Stimulated activated naive CD4-positive, alpha-beta T cell treated with Interleukin-2 at 50 U/mL for 16 hours (primary cell): ENCODE data around the gene USP49.

Experiments used
- DNase-seq: peaks from one replicate; lab custom pipeline; 2025; lab: John Stamatoyannopoulos, UW

USP49 gene

GRCh38 chr6:41874741-41875140 is 20.4 kb downstream of the USP49 start:
- no peak for DNase-seq

DNA sequence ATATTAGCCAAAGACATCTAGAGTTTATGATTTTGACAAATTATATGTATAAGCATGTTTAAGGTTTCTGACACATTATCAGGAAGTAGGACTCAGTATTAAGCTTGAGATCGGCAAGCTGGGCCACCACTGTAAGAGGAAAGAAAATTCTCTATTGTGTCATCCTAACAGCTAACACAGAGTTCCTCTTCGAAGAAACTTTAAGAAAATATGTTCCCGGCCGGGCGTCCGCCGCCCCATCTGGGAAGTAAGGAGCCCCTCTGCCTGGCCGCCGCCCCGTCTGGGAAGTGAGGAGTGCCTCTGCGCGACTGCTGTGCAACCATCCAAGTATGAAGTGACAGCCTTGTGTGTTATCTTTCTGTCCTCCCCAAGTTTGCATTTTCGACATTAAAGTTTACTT is 23.0 kb downstream of the USP49 start:
- no peak for DNase-seq

DNA sequence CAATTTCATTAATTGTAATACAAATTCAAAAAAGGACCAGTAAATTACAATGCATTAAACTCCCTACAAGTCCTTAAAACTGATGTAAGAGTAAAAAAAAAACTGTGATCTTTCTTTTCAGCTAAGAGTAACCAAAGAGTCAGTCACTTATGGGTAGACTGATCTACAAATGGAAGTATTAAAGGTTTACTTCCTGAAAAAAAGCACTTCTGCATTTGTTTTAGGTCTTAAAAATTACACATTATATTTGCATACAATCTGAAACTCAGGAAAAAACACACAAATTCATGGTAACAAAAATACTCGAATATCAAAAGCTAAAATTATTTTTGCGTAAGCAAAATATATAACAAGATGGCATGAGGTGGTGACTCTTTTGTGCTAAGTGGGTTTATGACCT is 23.5 kb downstream of the USP49 start:
- DNase-seq: no peak

DNA sequence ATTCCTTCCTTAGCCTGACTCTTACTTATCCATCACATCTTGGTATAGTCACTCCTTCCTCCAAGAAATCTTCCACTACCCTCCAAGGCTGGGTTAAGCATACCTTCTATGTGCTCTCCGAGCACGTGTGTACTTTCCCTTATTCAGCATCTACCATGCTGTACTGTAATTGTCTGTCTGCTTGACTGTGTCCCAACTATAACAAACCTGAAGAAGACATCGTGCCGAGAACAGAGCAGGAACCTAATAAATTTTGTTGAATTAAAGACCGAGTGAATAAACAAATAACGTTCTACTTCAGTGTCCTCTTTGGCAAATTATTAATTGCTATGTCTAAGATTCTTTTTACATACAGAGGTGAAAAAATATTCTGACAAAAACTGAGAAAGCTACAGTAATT is 35.8 kb downstream of the USP49 start:
- no peak for DNase-seq

GRCh38 chr6:41858703-41859102 is 36.5 kb downstream of the USP49 start:
- no peak for DNase-seq

DNA sequence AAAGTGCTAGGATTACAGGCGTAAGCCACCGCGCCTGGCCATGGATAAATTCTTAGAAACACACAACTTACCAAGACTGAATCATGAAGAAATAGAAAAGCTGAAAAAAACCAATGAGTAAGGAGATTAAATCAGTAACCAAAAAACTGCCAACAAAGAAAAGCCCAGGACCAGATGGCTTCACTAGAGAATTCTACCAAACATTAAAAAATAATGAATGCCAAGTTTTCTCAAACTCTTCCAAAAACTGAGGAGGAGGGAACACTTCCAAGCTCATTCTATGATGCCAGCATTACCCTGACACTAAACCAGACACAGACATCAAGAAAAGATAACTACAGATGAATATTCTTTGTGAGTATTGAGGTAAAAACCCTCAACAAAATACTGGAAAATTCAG is 44.3 kb downstream of the USP49 start:
- no peak for DNase-seq

DNA sequence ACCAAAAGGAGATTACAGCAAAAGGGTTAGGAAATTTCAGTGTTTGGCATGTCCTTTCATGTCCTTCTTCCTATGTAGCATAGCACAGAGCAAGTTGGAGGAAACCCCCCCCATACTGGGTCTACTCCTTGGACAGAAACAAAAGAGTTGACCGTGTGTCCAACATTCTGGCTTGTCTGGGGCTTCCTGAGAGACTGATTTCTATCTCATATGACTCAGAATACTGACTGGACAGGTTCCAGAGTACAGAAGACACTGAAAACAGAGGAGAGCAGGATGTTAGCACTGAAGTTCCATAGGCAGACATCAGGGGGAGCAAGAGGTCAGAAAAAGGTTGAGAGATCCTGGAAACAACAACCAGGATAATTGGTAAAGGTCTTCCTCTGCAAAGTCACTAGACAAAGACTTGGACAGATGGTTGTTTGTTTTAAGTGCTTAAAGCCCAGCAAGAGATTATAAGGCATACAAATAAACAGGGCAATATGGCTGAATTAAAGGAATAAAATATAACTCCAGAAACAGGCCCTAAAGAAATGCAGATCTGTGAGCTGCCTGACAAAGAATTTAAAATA is 48.4 kb downstream of the USP49 start:
- DNase-seq: peak; percentile 25

DNA sequence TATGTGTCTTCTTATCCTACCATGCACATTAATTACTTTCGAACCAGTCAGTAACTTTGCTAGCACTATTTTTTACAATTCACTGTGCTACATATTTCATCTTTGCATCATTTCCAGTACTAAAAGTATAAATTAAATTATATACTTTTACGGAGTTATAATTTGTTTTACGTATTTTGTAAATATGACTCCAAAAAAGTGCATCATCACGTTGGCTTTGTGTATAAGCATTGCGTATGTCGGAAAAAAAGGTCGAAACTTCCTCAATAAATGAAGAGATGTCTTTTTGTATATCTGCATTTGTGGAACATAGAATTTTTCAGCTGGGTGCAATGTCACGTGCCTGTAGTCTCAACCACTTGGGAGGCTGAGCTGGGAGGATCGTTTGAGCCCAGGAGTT is 52.0 kb downstream of the USP49 start:
- DNase-seq: no peak

GRCh38 chr6:41840326-41840725 is 54.8 kb downstream of the USP49 start:
- DNase-seq: no peak

- no peak for DNase-seq
Measured at GRCh38 chr6:41836660-41837052, 58.5 kb downstream of the USP49 start.

- no peak for DNase-seq
Measured at GRCh38 chr6:41836022-41836659, 59.0 kb downstream of the USP49 start.

- DNase-seq: no peak
Measured at GRCh38 chr6:41832263-41832662, 62.9 kb downstream of the USP49 start.

DNA sequence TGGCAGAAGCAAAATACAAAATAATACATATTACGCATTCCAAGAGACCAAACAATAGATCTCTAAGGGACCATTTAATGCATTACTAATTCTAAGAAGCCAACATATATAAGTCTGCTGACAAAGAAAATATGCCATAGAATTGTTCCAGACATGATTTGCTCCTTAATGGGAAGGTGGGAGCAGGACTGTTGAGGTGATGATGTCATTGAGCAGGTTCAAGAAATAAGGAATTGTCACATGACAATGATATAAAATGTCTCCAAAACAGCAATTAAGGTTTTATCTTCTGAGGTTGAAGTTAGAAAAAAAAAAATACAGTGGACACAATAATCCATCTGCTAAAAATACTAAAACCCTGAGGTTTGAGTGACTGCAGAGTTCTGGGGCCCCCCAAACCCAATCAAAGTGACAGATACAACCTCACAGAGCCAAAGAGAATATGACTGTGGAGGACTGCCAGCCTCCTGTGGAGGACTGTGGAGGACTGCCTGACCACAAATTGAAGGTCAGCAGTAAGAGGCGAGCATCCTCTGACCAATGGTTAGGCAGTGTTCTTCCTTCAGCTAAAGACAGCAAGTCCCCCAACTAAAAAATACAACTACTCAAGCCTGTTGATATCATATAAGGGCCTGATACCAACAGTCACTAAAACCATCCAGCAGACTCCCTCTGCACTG is 68.7 kb downstream of the USP49 start:
- no peak for DNase-seq

- no peak for DNase-seq
Measured at GRCh38 chr6:41824571-41825569, 70.3 kb downstream of the USP49 start.

- no peak for DNase-seq
Measured at GRCh38 chr6:41823178-41823577, 72.0 kb downstream of the USP49 start.

DNA sequence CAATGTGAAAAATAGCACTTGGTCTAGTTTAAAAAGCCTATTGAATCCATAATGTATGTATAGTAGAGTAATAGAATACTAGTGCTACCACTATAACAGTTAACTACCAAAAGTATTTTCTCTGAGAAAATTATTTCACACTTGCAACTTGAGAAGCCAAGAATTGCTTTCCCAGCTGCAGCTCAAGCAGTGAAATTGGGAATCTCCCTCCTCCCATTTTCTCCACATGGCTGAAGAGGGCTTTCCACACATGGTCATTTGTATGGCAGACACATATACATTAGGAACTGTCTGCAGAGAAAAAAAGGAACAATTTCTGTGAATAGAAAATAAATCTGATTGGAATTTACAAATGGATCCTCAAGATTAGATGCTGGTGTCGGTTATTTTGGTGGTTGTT is 73.2 kb downstream of the USP49 start:
- DNase-seq: no peak

GRCh38 chr6:41821266-41821665 is 73.9 kb downstream of the USP49 start:
- no peak for DNase-seq

DNA sequence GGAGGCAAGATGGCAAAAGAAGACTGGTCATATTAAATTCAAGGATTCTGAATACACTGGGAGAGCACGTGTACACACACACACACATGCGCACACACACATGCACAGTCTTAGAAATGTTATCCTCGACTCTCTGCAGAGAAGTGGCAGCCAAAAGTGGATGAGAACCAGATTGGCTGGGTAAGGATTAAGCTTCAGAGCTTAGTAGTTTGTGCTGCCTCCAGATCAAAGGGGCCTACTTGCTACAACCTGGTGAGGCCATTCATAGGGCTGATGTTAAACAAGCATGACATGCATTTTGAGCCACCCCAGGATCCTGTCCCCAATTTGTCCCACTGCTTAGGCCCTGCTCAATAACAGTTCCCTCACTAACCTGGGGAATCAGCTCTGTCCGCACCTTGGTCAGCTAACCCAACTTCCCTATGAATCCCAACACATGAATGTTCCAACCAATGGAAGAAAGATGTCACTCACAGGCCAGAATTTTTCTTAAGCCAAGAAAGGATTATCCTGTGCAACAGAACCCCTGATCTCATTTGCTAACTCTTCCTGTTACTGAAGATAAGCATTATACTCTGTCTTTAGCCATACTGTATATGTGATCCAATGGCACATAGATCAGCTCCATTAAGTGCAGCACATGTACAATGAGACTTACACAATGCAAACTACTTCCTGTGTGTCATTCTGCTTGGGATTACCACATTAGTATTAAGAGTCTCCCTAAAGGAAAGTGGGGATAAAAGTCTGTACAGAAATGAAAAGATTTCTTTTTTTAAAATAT is 76.7 kb downstream of the USP49 start:
- no peak for DNase-seq

DNA sequence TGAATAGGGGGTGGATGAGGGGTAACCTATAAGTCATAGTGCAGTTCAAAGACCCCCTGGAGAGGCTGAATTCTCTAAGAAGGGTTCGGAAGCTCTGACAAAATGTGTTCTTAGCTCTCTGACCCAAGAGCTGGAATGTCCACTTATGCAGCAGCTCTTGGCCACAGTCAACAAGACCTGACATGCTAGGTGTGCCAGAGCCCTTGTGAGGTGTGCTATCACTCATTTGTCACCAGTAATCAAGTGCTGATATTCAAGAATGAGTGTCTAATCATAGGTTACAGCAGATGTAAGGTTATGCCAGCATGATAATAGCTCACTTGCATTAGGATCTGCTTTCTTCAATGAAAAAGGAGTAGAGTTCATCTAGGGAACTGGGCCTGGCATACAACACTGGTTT is 79.6 kb downstream of the USP49 start:
- no peak for DNase-seq

- no peak for DNase-seq
Measured at GRCh38 chr6:41814629-41815028, 80.5 kb downstream of the USP49 start.

DNA sequence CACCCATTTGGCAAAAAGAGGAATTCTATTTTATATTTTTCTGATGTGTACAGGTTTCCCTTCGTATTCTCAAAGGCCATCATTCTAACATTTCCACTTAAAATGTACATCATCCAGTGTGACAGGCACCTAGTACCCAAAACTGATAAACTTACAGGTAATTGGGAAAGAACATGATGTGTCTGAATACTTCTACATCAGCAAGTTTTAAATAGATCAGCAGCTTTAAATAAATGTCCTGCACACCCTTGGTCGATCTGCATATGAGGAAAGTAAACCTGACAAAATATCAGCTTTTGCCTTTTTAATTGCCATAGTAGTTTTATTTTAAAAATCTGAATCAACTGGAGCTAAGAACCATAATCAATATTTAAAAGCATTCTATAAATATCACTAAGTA is 81.2 kb downstream of the USP49 start:
- DNase-seq: no peak

- no peak for DNase-seq
Measured at GRCh38 chr6:41813469-41813868, 81.7 kb downstream of the USP49 start.
